ENCODE results near the gene MRPS34. TPM values are rescaled to one million over a fixed set of nuclear protein-coding genes. Genes with fewer than 3 reads are reported as not detected.
"Not testable (repeated sequence)": the region's sequence is repeated elsewhere in the genome, so short reads cannot be mapped to it uniquely, and the experiment has no call there.

MRPS34 gene
- total and polyA plus RNA-seq, 4 donors: 40.1 to 110 (median 100) TPM

DNA sequence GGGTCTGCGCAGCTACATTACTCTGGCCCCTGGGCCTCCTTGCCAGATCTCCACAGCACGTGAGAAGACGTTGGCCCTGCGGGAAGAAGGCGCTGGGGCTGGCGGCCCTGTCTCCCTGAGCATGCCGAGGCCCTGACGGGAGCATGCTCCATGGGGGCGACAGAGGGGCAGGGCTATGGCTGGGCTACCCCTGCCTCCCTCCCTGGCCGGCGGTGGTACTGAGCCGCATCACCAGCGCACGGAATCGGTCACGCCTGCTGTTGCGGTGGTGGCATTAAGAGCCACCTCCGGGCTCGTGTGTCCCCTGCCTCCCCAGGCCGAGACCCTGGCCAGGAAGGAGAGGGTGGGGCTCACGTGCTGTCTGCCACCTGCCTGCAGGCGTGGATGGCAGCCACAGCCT is 38.8 kb downstream of the MRPS34 start:
- DNase-seq (no peak), ATAC-seq (ENCODE audit: insufficient read depth, low FRiP score) (no peak)
- TF ChIP-seq CTCF (IDR thresholded peaks at IDR 0.05; ENCODE audit: control extremely low read depth, extremely low read depth): no peak
- H3K9ac ChIP-seq (ENCODE audit: insufficient read depth in 1 of 2, low read length in 2 of 2): no peak overlapping the region
- no peaks in the 10 kb centered on the region for H3K4me1 ChIP-seq (ENCODE audit: control insufficient read depth in 5 of 5, insufficient read depth in 5 of 5, low read length in 5 of 5)
- H3K4me3 ChIP-seq: no peak overlapping the region
- peaks cover 0 to 3% (median 0%) of the 10 kb centered on the region in 4 donors for H3K9me3 ChIP-seq (ENCODE audit: control insufficient read depth in 4 of 4, insufficient read depth in 3 of 4, low read length in 3 of 4)
- H3K27ac ChIP-seq (ENCODE audit: low read depth in 1 of 2, low read length in 1 of 2): no peak overlapping the region
- WGBS, 2 donors: 96% methylated on average over 22 of the region's 22 CpGs
- H3K36me3 ChIP-seq (ENCODE audit: control insufficient read depth in 4 of 4, insufficient read depth in 4 of 4, low read length in 4 of 4): peaks cover 0 to 43% (median 21%) of the 10 kb centered on the region in 4 donors
- no peaks in the 10 kb centered on the region for H3K27me3 ChIP-seq (ENCODE audit: control insufficient read depth in 3 of 3, insufficient read depth in 3 of 3, low read length in 2 of 3)

GRCh38 chr16:1732551-1732987 is 40.4 kb downstream of the MRPS34 start:
- not testable (repeated sequence) for DNase-seq; H3K27ac ChIP-seq (ENCODE audit: low read depth in 1 of 2, low read length in 1 of 2); H3K4me3 ChIP-seq; ATAC-seq (ENCODE audit: insufficient read depth, low FRiP score); H3K9me3 ChIP-seq (ENCODE audit: control insufficient read depth in 4 of 4, insufficient read depth in 3 of 4, low read length in 3 of 4); H3K9ac ChIP-seq (ENCODE audit: insufficient read depth in 1 of 2, low read length in 2 of 2); H3K4me1 ChIP-seq (ENCODE audit: control insufficient read depth in 5 of 5, insufficient read depth in 5 of 5, low read length in 5 of 5); H3K27me3 ChIP-seq (ENCODE audit: control insufficient read depth in 3 of 3, insufficient read depth in 3 of 3, low read length in 2 of 3)
- 94 to 97% methylated on average over 21 of the region's 21 CpGs for WGBS, 2 donors
- peaks cover 0 to 57% (median 18%) of the 10 kb centered on the region in 4 donors for H3K36me3 ChIP-seq (ENCODE audit: control insufficient read depth in 4 of 4, insufficient read depth in 4 of 4, low read length in 4 of 4)

- Histone ChIP-seq H3K9ac (ENCODE audit: insufficient read depth in 1 of 2, low read length in 2 of 2) (no peak overlapping the region), H3K4me1 (ENCODE audit: control insufficient read depth in 5 of 5, insufficient read depth in 5 of 5, low read length in 5 of 5) (no peaks in the 10 kb centered on the region), H3K9me3 (ENCODE audit: control insufficient read depth in 4 of 4, insufficient read depth in 3 of 4, low read length in 3 of 4) (peaks cover 0 to 3% (median 0%) of the 10 kb centered on the region in 4 donors), H3K4me3 (no peak overlapping the region), H3K27ac (ENCODE audit: low read depth in 1 of 2, low read length in 1 of 2) (no peak overlapping the region), H3K27me3 (ENCODE audit: control insufficient read depth in 3 of 3, insufficient read depth in 3 of 3, low read length in 2 of 3) (no peaks in the 10 kb centered on the region), H3K36me3 (ENCODE audit: control insufficient read depth in 4 of 4, insufficient read depth in 4 of 4, low read length in 4 of 4) (peaks cover 0 to 60% (median 19%) of the 10 kb centered on the region in 4 donors)
- no peak for ATAC-seq (ENCODE audit: insufficient read depth, low FRiP score)
- 90 to 93% methylated on average over 14 of the region's 14 CpGs for WGBS, 2 donors
- TF ChIP-seq CTCF (IDR thresholded peaks at IDR 0.05; ENCODE audit: control extremely low read depth, extremely low read depth): no peak
- no peak for DNase-seq
These were observed 40.9 kb downstream of the MRPS34 start for GRCh38 chr16:1732071-1732470.

- ATAC-seq (ENCODE audit: insufficient read depth, low FRiP score): no peak
These were observed 41.3 kb downstream of the MRPS34 start for GRCh38 chr16:1731603-1732002.

More at GRCh38 chr16:1731603-1732002, 41.3 kb downstream of the MRPS34 start:
- 61 to 70% methylated on average over 7 of the region's 7 CpGs for WGBS, 2 donors
- Histone ChIP-seq H3K4me1 (ENCODE audit: control insufficient read depth in 5 of 5, insufficient read depth in 5 of 5, low read length in 5 of 5) (no peaks in the 10 kb centered on the region), H3K4me3 (no peak overlapping the region), H3K9me3 (ENCODE audit: control insufficient read depth in 4 of 4, insufficient read depth in 3 of 4, low read length in 3 of 4) (peaks cover 0 to under 1% (median 0%) of the 10 kb centered on the region in 4 donors), H3K36me3 (ENCODE audit: control insufficient read depth in 4 of 4, insufficient read depth in 4 of 4, low read length in 4 of 4) (peaks cover 0 to 65% (median 20%) of the 10 kb centered on the region in 4 donors), H3K27ac (ENCODE audit: low read depth in 1 of 2, low read length in 1 of 2) (no peak overlapping the region), H3K27me3 (ENCODE audit: control insufficient read depth in 3 of 3, insufficient read depth in 3 of 3, low read length in 2 of 3) (no peaks in the 10 kb centered on the region), H3K9ac (ENCODE audit: insufficient read depth in 1 of 2, low read length in 2 of 2) (no peak overlapping the region)
- TF ChIP-seq CTCF (IDR thresholded peaks at IDR 0.05; ENCODE audit: control extremely low read depth, extremely low read depth): no peak
- no peak for DNase-seq

Measured in lung (tissue), 12 donors.